ENCODE results near the gene FNBP1.
"Not testable (repeated sequence)": the region's sequence is repeated elsewhere in the genome, so short reads cannot be mapped to it uniquely, and the experiment has no call there.

The FNBP1 gene

GRCh38 chr9:129962451-129962864, 80.5 kb downstream of the FNBP1 start:
- no peak for DNase-seq (ENCODE audit: low read depth in 3 of 3, low spot score in 1 of 3)

GRCh38 chr9:129958796-129959195, 84.2 kb downstream of the FNBP1 start:
- DNase-seq (ENCODE audit: low read depth in 3 of 3, low spot score in 1 of 3) = no peak

GRCh38 chr9:129954868-129955550, 88.0 kb downstream of the FNBP1 start:
- no peak for DNase-seq (ENCODE audit: low read depth in 3 of 3, low spot score in 1 of 3)

GRCh38 chr9:129953736-129954135, 89.3 kb downstream of the FNBP1 start:
- DNase-seq (ENCODE audit: low read depth in 3 of 3, low spot score in 1 of 3) = no peak

- no peak for DNase-seq (ENCODE audit: low read depth in 3 of 3, low spot score in 1 of 3)
Measured at GRCh38 chr9:129952337-129952736, 90.7 kb downstream of the FNBP1 start.

GRCh38 chr9:129949821-129950220, 93.2 kb downstream of the FNBP1 start:
- no peak for DNase-seq (ENCODE audit: low read depth in 3 of 3, low spot score in 1 of 3)

GRCh38 chr9:129948626-129949025, 94.4 kb downstream of the FNBP1 start:
- DNase-seq (ENCODE audit: low read depth in 3 of 3, low spot score in 1 of 3) = not testable (repeated sequence)

GRCh38 chr9:129946246-129946995, 96.6 kb downstream of the FNBP1 start:
- DNase-seq (ENCODE audit: low read depth in 3 of 3, low spot score in 1 of 3) = no peak

GRCh38 chr9:129945314-129945713, 97.7 kb downstream of the FNBP1 start:
- DNase-seq (ENCODE audit: low read depth in 3 of 3, low spot score in 1 of 3) = no peak

GRCh38 chr9:129944506-129945116, 98.4 kb downstream of the FNBP1 start:
- no peak for DNase-seq (ENCODE audit: low read depth in 3 of 3, low spot score in 1 of 3)

GRCh38 chr9:129939431-129939830, 103.6 kb downstream of the FNBP1 start:
- DNase-seq (ENCODE audit: low read depth in 3 of 3, low spot score in 1 of 3) = no peak

GRCh38 chr9:129938291-129938979, 104.6 kb downstream of the FNBP1 start:
- no peak for DNase-seq (ENCODE audit: low read depth in 3 of 3, low spot score in 1 of 3)

- DNase-seq (ENCODE audit: low read depth in 3 of 3, low spot score in 1 of 3) = not testable (repeated sequence)
Measured at GRCh38 chr9:129937879-129938278, 105.1 kb downstream of the FNBP1 start.

GRCh38 chr9:129936222-129936621, 106.8 kb downstream of the FNBP1 start:
- no peak for DNase-seq (ENCODE audit: low read depth in 3 of 3, low spot score in 1 of 3)

- DNase-seq (ENCODE audit: low read depth in 3 of 3, low spot score in 1 of 3) = no peak
Measured at GRCh38 chr9:129934780-129935179, 108.2 kb downstream of the FNBP1 start.

- DNase-seq (ENCODE audit: low read depth in 3 of 3, low spot score in 1 of 3) = no peak
Measured at GRCh38 chr9:129934041-129934591, 108.9 kb downstream of the FNBP1 start.

GRCh38 chr9:129933185-129934040, 109.6 kb downstream of the FNBP1 start:
- DNase-seq (ENCODE audit: low read depth in 3 of 3, low spot score in 1 of 3) = no peak

- DNase-seq (ENCODE audit: low read depth in 3 of 3, low spot score in 1 of 3) = no peak
Measured at GRCh38 chr9:129932303-129933151, 110.5 kb downstream of the FNBP1 start.

- DNase-seq (ENCODE audit: low read depth in 3 of 3, low spot score in 1 of 3) = no peak
Measured at GRCh38 chr9:129930743-129931142, 112.2 kb downstream of the FNBP1 start.

Measured in stimulated activated CD4-positive, alpha-beta T cell treated with anti-CD3 and anti-CD28 coated beads, TNF-alpha, amount 100 ng/mL, for 1 hour (primary cell).